Measurements from ENCODE around the gene SLFN12L. TPM values are rescaled to one million over a fixed set of nuclear protein-coding genes. Genes with fewer than 3 reads are reported as not detected.

Gene SLFN12L
- total and polyA plus RNA-seq, 9 of the 15 experiments (the other 6 are each of a cell fraction or from before 2014, with no cell fraction given), result 0.04 to 0.31 (median 0.08) TPM; not detected in 3

- TF ChIP-seq MYNN (IDR thresholded peaks at IDR 0.05) (no peak), MYNN (CRISPR knock-in tag; IDR thresholded peaks at IDR 0.05) (no peak), NR0B1 (IDR thresholded peaks at IDR 0.05; ENCODE audit: partially characterized antibody) (no peak), TRIM25 (IDR thresholded peaks at IDR 0.05; ENCODE audit: borderline replicate concordance) (no peak), ETS2 (tag; IDR thresholded peaks at IDR 0.05; ENCODE audit: borderline replicate concordance, poor library complexity, severe bottlenecking) (no peak), NR3C1 (CRISPR knock-in tag; IDR thresholded peaks at IDR 0.05) (no peak), ZNF780A (CRISPR knock-in tag; IDR thresholded peaks at IDR 0.05) (no peak), ZNF644 (tag; IDR thresholded peaks at IDR 0.05; ENCODE audit: low read depth) (no peak), ZBTB17 (CRISPR knock-in tag; IDR thresholded peaks at IDR 0.05) (no peak), TFAP4 (CRISPR knock-in tag; IDR thresholded peaks at IDR 0.05; ENCODE audit: borderline replicate concordance) (no peak), AFF4 (CRISPR knock-in tag; IDR thresholded peaks at IDR 0.05) (no peak), RBM14 (IDR thresholded peaks at IDR 0.05; ENCODE audit: borderline replicate concordance, insufficient read depth, low read depth, low read length) (no peak)
Observed at GRCh38 chr17:35428229-35428628, 109.2 kb downstream of the SLFN12L start (continued).

Measured in K562 (cell line).